Progenitor cell of endocrine pancreas (in vitro differentiated cells): ENCODE measurements around the gene SLC35E1. TPM values are rescaled to one million over a fixed set of nuclear protein-coding genes. Genes with fewer than 3 reads are reported as not detected.
"Not testable (repeated sequence)": the region's sequence is repeated elsewhere in the genome, so short reads cannot be mapped to it uniquely, and the experiment has no call there.

ENCODE experiments used
- DNase-seq: peaks from one replicate; pipeline ENCODE4 v3.0.0; 2021; ENCODE audit warnings: low spot score; ENCODE audit not compliant: unreplicated experiment
- H3K27ac Mint-ChIP-seq: 2 replicates; pipeline ENCODE4 v1.8.0; 2021; ENCODE audit warnings: mild to moderate bottlenecking, moderate library complexity, mixed read lengths
- H3K27me3 Mint-ChIP-seq: 2 replicates; pipeline ENCODE4 v1.8.0; 2021; ENCODE audit warnings: mixed read lengths
- H3K36me3 Mint-ChIP-seq: 2 replicates; pipeline ENCODE4 v1.8.0; 2022; ENCODE audit warnings: mixed read lengths; ENCODE audit not compliant: insufficient read depth
- H3K4me1 Mint-ChIP-seq: 2 replicates; pipeline ENCODE4 v1.8.0; 2021; ENCODE audit warnings: low read depth, mixed read lengths
- H3K4me3 Mint-ChIP-seq: 2 replicates; pipeline ENCODE4 v1.8.0; 2021; ENCODE audit warnings: low read depth, mild to moderate bottlenecking, moderate library complexity, mixed read lengths
- H3K9me3 Mint-ChIP-seq: 2 replicates; pipeline ENCODE4 v1.8.0; 2021; ENCODE audit warnings: low read depth, mixed read lengths
- total RNA-seq: library from RNA; stranded (reverse); gene quantifications from 2 replicates; pipeline ENCODE4 v1.2.1, GENCODE V29; 2021
- TF ChIP-seq, protein P1 (sequence below): fragments of 200-600 bp; sonication (generic); IDR thresholded peaks from one replicate; pipeline ENCODE4 v1.5.0; 2021; ENCODE audit warnings: antibody characterized with exemption, mild to moderate bottlenecking; ENCODE audit not compliant: unreplicated experiment

The SLC35E1 gene
- total RNA-seq, 1 donor from 2014 or later: 49.1 TPM

- Mint-ChIP-seq H3K4me3 (no peak overlapping the region), H3K36me3 (peaks cover 12% of the 10 kb centered on the region), H3K27me3 (no peaks in the 10 kb centered on the region), H3K9me3 (no peaks in the 10 kb centered on the region), H3K27ac (no peak overlapping the region), H3K4me1 (no peaks in the 10 kb centered on the region)
- no peak for DNase-seq
- TF ChIP-seq, protein P1, sequence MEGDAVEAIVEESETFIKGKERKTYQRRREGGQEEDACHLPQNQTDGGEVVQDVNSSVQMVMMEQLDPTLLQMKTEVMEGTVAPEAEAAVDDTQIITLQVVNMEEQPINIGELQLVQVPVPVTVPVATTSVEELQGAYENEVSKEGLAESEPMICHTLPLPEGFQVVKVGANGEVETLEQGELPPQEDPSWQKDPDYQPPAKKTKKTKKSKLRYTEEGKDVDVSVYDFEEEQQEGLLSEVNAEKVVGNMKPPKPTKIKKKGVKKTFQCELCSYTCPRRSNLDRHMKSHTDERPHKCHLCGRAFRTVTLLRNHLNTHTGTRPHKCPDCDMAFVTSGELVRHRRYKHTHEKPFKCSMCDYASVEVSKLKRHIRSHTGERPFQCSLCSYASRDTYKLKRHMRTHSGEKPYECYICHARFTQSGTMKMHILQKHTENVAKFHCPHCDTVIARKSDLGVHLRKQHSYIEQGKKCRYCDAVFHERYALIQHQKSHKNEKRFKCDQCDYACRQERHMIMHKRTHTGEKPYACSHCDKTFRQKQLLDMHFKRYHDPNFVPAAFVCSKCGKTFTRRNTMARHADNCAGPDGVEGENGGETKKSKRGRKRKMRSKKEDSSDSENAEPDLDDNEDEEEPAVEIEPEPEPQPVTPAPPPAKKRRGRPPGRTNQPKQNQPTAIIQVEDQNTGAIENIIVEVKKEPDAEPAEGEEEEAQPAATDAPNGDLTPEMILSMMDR: no peak
Observed at GRCh38 chr19:16516381-16516780, 55.8 kb downstream of the SLC35E1 start.

GRCh38 chr19:16514383-16515019, 57.7 kb downstream of the SLC35E1 start:
- no peaks in the 10 kb centered on the region for H3K4me1 Mint-ChIP-seq
- no peaks in the 10 kb centered on the region for H3K9me3 Mint-ChIP-seq
- H3K4me3 Mint-ChIP-seq: no peak overlapping the region
- H3K36me3 Mint-ChIP-seq: peaks cover 12% of the 10 kb centered on the region
- no peak overlapping the region for H3K27ac Mint-ChIP-seq
- DNase-seq: no peak
- TF ChIP-seq, protein P1: no peak
- no peaks in the 10 kb centered on the region for H3K27me3 Mint-ChIP-seq

- H3K27me3 Mint-ChIP-seq, DNase-seq, H3K9me3 Mint-ChIP-seq, H3K4me1 Mint-ChIP-seq, H3K27ac Mint-ChIP-seq, H3K4me3 Mint-ChIP-seq: not testable (repeated sequence)
- H3K36me3 Mint-ChIP-seq: peaks cover 10% of the 10 kb centered on the region
Observed at GRCh38 chr19:16512611-16513010, 59.6 kb downstream of the SLC35E1 start.

- Mint-ChIP-seq H3K4me1 (no peaks in the 10 kb centered on the region), H3K27ac (no peak overlapping the region), H3K4me3 (no peak overlapping the region), H3K27me3 (no peaks in the 10 kb centered on the region), H3K36me3 (peaks cover 16% of the 10 kb centered on the region), H3K9me3 (no peaks in the 10 kb centered on the region)
- TF ChIP-seq, protein P1: no peak
- no peak for DNase-seq
Observed at GRCh38 chr19:16509141-16510061, 62.8 kb downstream of the SLC35E1 start.

DNA sequence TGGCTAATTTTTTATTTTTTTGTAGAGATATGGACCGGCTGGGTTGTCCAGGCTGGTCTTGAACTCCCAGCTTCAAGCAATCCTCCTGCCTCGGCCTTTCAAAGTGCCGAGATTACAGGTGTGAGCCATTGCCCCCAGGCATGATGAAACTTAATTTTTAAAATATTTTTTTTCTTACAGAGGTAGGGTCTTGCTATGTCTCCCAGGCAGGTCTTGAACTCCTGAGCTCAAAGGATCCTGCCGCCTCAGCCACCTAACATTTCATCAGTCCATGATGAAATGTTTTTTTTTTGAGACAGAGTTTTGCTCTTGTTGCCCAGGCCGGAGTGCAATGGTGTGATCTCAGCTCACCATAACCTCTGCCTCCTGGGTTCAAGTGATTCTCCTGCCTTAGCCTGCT, 63.7 kb downstream of the SLC35E1 start:
- Mint-ChIP-seq H3K9me3 (no peaks in the 10 kb centered on the region), H3K4me3 (no peak overlapping the region), H3K27me3 (no peaks in the 10 kb centered on the region), H3K27ac (no peak overlapping the region), H3K36me3 (peaks cover 18% of the 10 kb centered on the region), H3K4me1 (no peaks in the 10 kb centered on the region)
- TF ChIP-seq, protein P1: no peak
- no peak for DNase-seq
